Right atrium auricular region (tissue), 2 donors: ENCODE data around the gene ZNF532. TPM values are rescaled to one million over a fixed set of nuclear protein-coding genes. Genes with fewer than 3 reads are reported as not detected.
A peak's percentile ranks its signal among the peaks of the same experiment; 100 is the strongest.

ENCODE experiments used
- DNase-seq: peaks from one replicate; pipeline ENCODE4 v3.0.0-alpha.2; 2019; ENCODE audit warnings: low spot score
- H3K27ac ChIP-seq, 2 donors: fragments of 200-600 bp; sonication (generic); 1 replicate in 1 of 2; 2 replicates in 1 of 2; pipeline ENCODE4 v1.5.1; 2016 to 2019
- H3K27me3 ChIP-seq, 2 donors: fragments of 200-600 bp; sonication (generic); one replicate each; pipeline versions ENCODE4 v1.5.1 to v1.6.0; 2017 to 2019
- H3K36me3 ChIP-seq: fragments of 200-600 bp; sonication (generic); one replicate; pipeline ENCODE4 v1.5.1; 2016
- H3K4me1 ChIP-seq, 2 donors: fragments of 200-600 bp; sonication (generic); one replicate each; pipeline versions ENCODE4 v1.5.1 to v1.6.0; 2017 to 2019
- H3K4me3 ChIP-seq, 2 donors: fragments of 200-600 bp; sonication (generic); 1 replicate in 1 of 2; 2 replicates in 1 of 2; pipeline ENCODE4 v1.5.1; 2017 to 2019; ENCODE audit warnings: mild to moderate bottlenecking in 1 of 2, moderate library complexity in 1 of 2
- H3K9me3 ChIP-seq, 2 donors: fragments of 200-600 bp; sonication (generic); one replicate each; pipeline ENCODE4 v1.5.1; 2019
- CTCF ChIP-seq, 2 donors: fragments of 200-600 bp; sonication (generic); IDR thresholded peaks; one replicate each; pipeline ENCODE4 v1.5.1; 2019; ENCODE audit warnings: antibody characterized with exemption in 2 of 2
- total RNA-seq, 2 donors: library from RNA; depleted of rRNA; stranded (reverse); fragments of >200 nt; gene quantifications; one replicate each; pipeline ENCODE4 v1.1.0, GENCODE V29; 2016

ZNF532 gene
- total RNA-seq, 2 donors from 2014 or later, result 53.1 to 59.5 TPM

- Histone ChIP-seq H3K9me3 (no peaks in the 10 kb centered on the region), H3K36me3 (no peaks in the 10 kb centered on the region), H3K27me3 (no peaks in the 10 kb centered on the region), H3K4me3 (no peak overlapping the region), H3K4me1 (peaks cover 0 to 23% of the 10 kb centered on the region in 2 donors), H3K27ac (no peak overlapping the region)
- no peak for TF ChIP-seq CTCF (IDR thresholded peaks at IDR 0.05)
- no peak for DNase-seq
Measured at GRCh38 chr18:58845928-58846724, 18.6 kb upstream of the ZNF532 start.

GRCh38 chr18:58847383-58848071, 17.1 kb upstream of the ZNF532 start:
- TF ChIP-seq CTCF (IDR thresholded peaks at IDR 0.05), result no peak
- Histone ChIP-seq H3K27ac (peak overlapping the region; percentile 49 to 60), H3K4me3 (peak overlapping the region; percentile 16 to 44), H3K9me3 (no peaks in the 10 kb centered on the region), H3K27me3 (no peaks in the 10 kb centered on the region), H3K36me3 (no peaks in the 10 kb centered on the region), H3K4me1 (peaks cover 0 to 27% of the 10 kb centered on the region in 2 donors)
- no peak for DNase-seq

GRCh38 chr18:58848685-58849084, 16.0 kb upstream of the ZNF532 start:
- H3K27ac ChIP-seq, result no peak overlapping the region
- no peaks in the 10 kb centered on the region for H3K9me3 ChIP-seq
- no peak for TF ChIP-seq CTCF (IDR thresholded peaks at IDR 0.05)
- H3K36me3 ChIP-seq, result no peaks in the 10 kb centered on the region
- H3K4me3 ChIP-seq, result no peak overlapping the region
- no peaks in the 10 kb centered on the region for H3K27me3 ChIP-seq
- no peak for DNase-seq
- H3K4me1 ChIP-seq, result peaks cover 0 to 19% of the 10 kb centered on the region in 2 donors

- no peak overlapping the region for H3K4me3 ChIP-seq
- peaks cover 0 to 18% of the 10 kb centered on the region in 2 donors for H3K4me1 ChIP-seq
- no peaks in the 10 kb centered on the region for H3K9me3 ChIP-seq
- H3K27ac ChIP-seq, result no peak overlapping the region
- DNase-seq, result peak; percentile 67
- H3K36me3 ChIP-seq, result no peaks in the 10 kb centered on the region
- H3K27me3 ChIP-seq, result no peaks in the 10 kb centered on the region
- TF ChIP-seq CTCF (IDR thresholded peaks at IDR 0.05), result no peak
Measured at GRCh38 chr18:58850786-58851469, 13.7 kb upstream of the ZNF532 start.

- Histone ChIP-seq H3K4me3 (no peak overlapping the region), H3K36me3 (no peaks in the 10 kb centered on the region), H3K4me1 (peaks cover 0 to 17% of the 10 kb centered on the region in 2 donors), H3K27ac (no peak overlapping the region), H3K9me3 (no peaks in the 10 kb centered on the region), H3K27me3 (no peaks in the 10 kb centered on the region)
- no peak for TF ChIP-seq CTCF (IDR thresholded peaks at IDR 0.05)
- no peak for DNase-seq
Measured at GRCh38 chr18:58851856-58852255, 12.8 kb upstream of the ZNF532 start.
